Ascending aorta (tissue), 2 donors: ENCODE data around the gene SKAP1. TPM values are rescaled to one million over a fixed set of nuclear protein-coding genes. Genes with fewer than 3 reads are reported as not detected.

Experiments used
- DNase-seq, 2 donors: peaks; one replicate each; pipeline ENCODE4 v3.0.0-alpha.2; 2019; ENCODE audit warnings: low spot score in 2 of 2
- H3K27ac ChIP-seq, 2 donors: fragments of 200-600 bp; sonication (generic); one replicate each; pipeline ENCODE4 v1.5.1; 2016 to 2017; ENCODE audit warnings: mild to moderate bottlenecking in 1 of 2
- H3K27me3 ChIP-seq: fragments of 200-600 bp; sonication (generic); one replicate; pipeline ENCODE4 v1.5.1; 2017
- H3K36me3 ChIP-seq, 2 donors: fragments of 200-600 bp; sonication (generic); one replicate each; pipeline ENCODE4 v1.5.1; 2016
- H3K4me1 ChIP-seq, 2 donors: fragments of 200-600 bp; sonication (generic); one replicate each; pipeline ENCODE4 v1.5.1; 2016 to 2017; ENCODE audit warnings: mild to moderate bottlenecking in 1 of 2
- H3K4me3 ChIP-seq, 2 donors: fragments of 200-600 bp; sonication (generic); one replicate each; pipeline ENCODE4 v1.5.1; 2016 to 2017; ENCODE audit warnings: mild to moderate bottlenecking in 1 of 2
- H3K9me3 ChIP-seq, 2 donors: fragments of 200-600 bp; sonication (generic); one replicate each; pipeline ENCODE4 v1.5.1; 2016
- intact Hi-C: fragments of 100-400 bp; cut with DNase I; formaldehyde crosslinking; loops from one replicate; pipeline ENCODE4 v1.15.1; 2023
- total RNA-seq: library from RNA; depleted of rRNA; stranded (reverse); fragments of >200 nt; gene quantifications from one replicate; pipeline ENCODE4 v1.1.0, GENCODE V29; 2016
- TF ChIP-seq, protein P1 (sequence below), 3 experiments: fragments of 200-600 bp in 2 of 3; fragments of 450-650 bp in 1 of 3; sonication (generic) in 2 of 3; IDR thresholded peaks; one replicate each; pipeline ENCODE4 v1.5.1; 2016 to 2019; ENCODE audit warnings: antibody characterized with exemption in 3 of 3, mild to moderate bottlenecking in 1 of 3, moderate library complexity in 1 of 3

Gene SKAP1
- total RNA-seq, 1 donor from 2014 or later, result not detected

- DNase-seq, result no peak
- no peaks in the 10 kb centered on the region for H3K36me3 ChIP-seq
- TF ChIP-seq, protein P1, sequence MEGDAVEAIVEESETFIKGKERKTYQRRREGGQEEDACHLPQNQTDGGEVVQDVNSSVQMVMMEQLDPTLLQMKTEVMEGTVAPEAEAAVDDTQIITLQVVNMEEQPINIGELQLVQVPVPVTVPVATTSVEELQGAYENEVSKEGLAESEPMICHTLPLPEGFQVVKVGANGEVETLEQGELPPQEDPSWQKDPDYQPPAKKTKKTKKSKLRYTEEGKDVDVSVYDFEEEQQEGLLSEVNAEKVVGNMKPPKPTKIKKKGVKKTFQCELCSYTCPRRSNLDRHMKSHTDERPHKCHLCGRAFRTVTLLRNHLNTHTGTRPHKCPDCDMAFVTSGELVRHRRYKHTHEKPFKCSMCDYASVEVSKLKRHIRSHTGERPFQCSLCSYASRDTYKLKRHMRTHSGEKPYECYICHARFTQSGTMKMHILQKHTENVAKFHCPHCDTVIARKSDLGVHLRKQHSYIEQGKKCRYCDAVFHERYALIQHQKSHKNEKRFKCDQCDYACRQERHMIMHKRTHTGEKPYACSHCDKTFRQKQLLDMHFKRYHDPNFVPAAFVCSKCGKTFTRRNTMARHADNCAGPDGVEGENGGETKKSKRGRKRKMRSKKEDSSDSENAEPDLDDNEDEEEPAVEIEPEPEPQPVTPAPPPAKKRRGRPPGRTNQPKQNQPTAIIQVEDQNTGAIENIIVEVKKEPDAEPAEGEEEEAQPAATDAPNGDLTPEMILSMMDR (IDR thresholded peaks at IDR 0.05), result no peak
- no peak overlapping the region for H3K27ac ChIP-seq
- H3K27me3 ChIP-seq, result peaks cover 10% of the 10 kb centered on the region
- no peaks in the 10 kb centered on the region for H3K9me3 ChIP-seq
- no peaks in the 10 kb centered on the region for H3K4me1 ChIP-seq
- intact Hi-C loops, result no loop called here
- no peak overlapping the region for H3K4me3 ChIP-seq
Measured at GRCh38 chr17:48307255-48307654, 122.8 kb downstream of the SKAP1 start.

GRCh38 chr17:48301002-48301401, 129.0 kb downstream of the SKAP1 start:
- Histone ChIP-seq H3K4me1 (no peaks in the 10 kb centered on the region), H3K27ac (no peak overlapping the region), H3K4me3 (no peak overlapping the region), H3K9me3 (no peaks in the 10 kb centered on the region), H3K36me3 (no peaks in the 10 kb centered on the region), H3K27me3 (peaks cover 5% of the 10 kb centered on the region)
- TF ChIP-seq, protein P1 (IDR thresholded peaks at IDR 0.05), result no peak
- intact Hi-C loops, result no loop called here
- DNase-seq, result no peak

DNA sequence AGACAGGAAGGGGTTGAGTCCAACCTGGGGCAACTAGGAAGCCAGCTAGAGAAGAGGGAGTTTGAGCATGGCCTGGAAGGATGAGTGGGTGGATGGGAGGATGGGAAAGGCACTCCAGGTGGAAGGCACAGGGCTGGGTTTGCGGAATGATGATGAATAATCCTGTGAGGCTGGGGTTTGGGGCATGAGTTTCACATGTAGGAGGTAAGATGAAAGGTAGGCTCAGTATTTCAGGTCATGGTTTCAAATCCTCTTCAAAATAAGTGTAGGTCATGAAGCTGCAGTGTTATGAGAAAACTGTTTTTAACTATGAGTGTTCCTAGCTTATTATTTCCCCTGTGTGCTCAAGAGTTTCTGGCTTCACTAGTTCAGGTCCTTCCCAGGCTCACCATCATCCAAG, 130.3 kb downstream of the SKAP1 start:
- no peak overlapping the region for H3K4me3 ChIP-seq
- TF ChIP-seq, protein P1 (IDR thresholded peaks at IDR 0.05), result no peak
- no peak for DNase-seq
- H3K36me3 ChIP-seq, result no peaks in the 10 kb centered on the region
- no peaks in the 10 kb centered on the region for H3K4me1 ChIP-seq
- H3K9me3 ChIP-seq, result no peaks in the 10 kb centered on the region
- H3K27me3 ChIP-seq, result no peaks in the 10 kb centered on the region
- no peak overlapping the region for H3K27ac ChIP-seq
- intact Hi-C loops, result no loop called here

DNA sequence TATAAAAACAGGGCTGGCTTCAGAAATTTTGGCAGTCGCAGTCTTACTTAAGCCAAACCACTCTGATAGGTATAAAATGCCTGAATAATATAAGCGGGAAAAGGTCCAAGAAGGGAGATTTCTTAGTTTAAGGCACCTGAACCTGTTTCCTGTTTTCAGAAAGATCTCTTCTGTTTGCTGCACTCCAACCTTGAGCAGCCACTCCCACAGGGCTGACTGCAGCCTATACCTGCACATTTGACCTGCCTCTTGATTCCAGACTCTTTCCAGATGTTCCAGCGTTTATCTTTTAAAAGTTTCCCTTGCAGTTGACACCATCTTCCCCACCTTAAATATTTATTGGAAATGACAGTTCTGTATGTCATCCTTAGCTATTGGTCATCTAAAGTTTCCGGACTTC, 132.2 kb downstream of the SKAP1 start:
- H3K4me1 ChIP-seq, result no peaks in the 10 kb centered on the region
- H3K27ac ChIP-seq, result no peak overlapping the region
- no peak for DNase-seq
- H3K4me3 ChIP-seq, result no peak overlapping the region
- no peaks in the 10 kb centered on the region for H3K36me3 ChIP-seq
- TF ChIP-seq, protein P1 (IDR thresholded peaks at IDR 0.05), result no peak
- H3K9me3 ChIP-seq, result no peaks in the 10 kb centered on the region
- no peaks in the 10 kb centered on the region for H3K27me3 ChIP-seq
- intact Hi-C loops, result no loop called here

- H3K4me1 ChIP-seq, result no peaks in the 10 kb centered on the region
- DNase-seq, result no peak
- H3K9me3 ChIP-seq, result no peaks in the 10 kb centered on the region
- intact Hi-C loops, result no loop called here
- no peak overlapping the region for H3K27ac ChIP-seq
- no peak overlapping the region for H3K4me3 ChIP-seq
- TF ChIP-seq, protein P1 (IDR thresholded peaks at IDR 0.05), result no peak
- no peaks in the 10 kb centered on the region for H3K36me3 ChIP-seq
- H3K27me3 ChIP-seq, result peaks cover 3% of the 10 kb centered on the region
Measured at GRCh38 chr17:48296453-48296852, 133.6 kb downstream of the SKAP1 start.
